NCI-H460 (cell line): ENCODE results near the gene CADM2. TPM values are rescaled to one million over a fixed set of nuclear protein-coding genes. Genes with fewer than 3 reads are reported as not detected.
"Not testable (repeated sequence)": the region's sequence is repeated elsewhere in the genome, so short reads cannot be mapped to it uniquely, and the experiment has no call there.

Experiments used
- DNase-seq: peaks from one replicate; pipeline ENCODE4 v3.0.0-alpha.2; 2016; ENCODE audit warnings: low read depth; ENCODE audit errors: extremely low read depth
- total RNA-seq: library from RNA; depleted of rRNA; stranded (reverse); fragments of >200 nt; shearing (Covaris generic); gene quantifications from 2 replicates; pipeline ENCODE4 v1.2.3, GENCODE V29; 2014

CADM2 gene
- total RNA-seq, 1 experiment from 2014 or later: 25.0 TPM

DNA sequence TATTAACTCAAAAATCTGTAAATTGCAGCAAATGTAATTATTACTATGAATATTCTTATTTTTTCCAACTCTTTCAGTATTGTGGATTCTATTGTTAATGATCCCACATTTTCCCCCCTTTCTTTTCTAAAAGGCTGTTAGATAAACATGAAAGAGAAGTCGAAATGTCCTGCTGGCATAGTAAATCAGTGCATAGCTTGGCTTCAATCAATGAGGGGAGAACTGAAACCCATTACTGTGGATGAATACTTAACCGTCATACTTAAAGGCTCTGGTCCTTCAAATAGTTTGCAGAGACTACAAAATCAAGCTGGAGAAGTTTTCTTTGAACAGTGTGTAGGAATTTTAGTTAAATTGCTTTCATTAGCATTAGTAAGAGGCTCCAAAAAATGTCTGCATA, 667.9 kb downstream of the CADM2 start:
- DNase-seq: no peak

DNA sequence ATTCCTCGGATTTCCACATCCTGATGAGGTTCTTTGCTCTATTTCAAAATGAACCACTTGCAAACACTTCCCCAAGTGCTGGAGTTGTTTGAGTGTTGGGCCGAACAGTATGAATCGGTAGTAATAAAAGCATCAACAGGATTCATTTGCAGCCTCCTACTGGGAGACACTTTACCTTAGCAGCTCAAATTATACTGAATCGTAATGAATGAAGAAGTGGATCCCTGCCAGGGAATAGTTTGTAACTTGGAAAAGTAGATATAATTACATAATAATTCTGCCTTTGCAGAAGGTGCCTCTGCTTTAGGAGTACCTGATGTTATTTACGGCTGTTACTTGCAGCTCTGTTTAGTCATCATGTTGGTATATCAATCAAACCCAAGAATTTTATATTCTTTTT, 669.1 kb downstream of the CADM2 start:
- DNase-seq: no peak

DNA sequence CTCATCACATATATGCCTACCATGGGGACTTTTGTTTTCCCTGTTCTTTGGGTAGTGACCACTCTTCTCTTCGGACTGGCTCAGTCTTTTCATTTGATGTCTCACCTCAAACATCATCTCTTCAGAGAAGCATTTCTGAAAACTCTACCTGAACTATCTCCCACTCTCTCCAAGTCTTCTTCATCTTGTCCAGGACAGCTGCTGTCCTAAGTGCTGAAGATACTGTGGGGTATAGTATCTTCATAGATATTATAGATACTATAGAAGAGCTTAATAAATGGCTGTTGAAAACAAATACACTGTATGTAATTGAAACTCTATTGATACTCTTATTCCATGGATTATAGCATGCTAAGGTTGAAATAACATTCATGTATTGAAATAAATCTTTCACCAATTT, 672.3 kb downstream of the CADM2 start:
- DNase-seq: no peak

DNA sequence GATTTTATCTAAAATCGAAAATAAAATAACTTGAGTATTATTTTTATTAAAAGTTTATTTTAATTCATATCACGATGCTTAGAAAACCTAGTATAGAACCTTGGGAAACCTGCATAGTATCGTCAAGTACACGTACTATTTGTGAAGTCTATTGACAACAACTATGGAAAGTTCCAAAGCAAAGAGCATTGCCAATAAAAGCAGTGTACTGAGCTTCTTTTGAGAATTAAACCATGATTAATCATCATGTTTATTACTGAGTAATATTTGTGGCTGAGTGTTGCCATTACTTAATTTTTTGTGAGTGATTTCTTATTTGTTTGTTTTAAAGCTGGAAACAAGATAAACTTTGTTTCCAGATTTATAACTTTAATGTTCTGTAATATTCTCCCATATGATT, 674.1 kb downstream of the CADM2 start:
- no peak for DNase-seq

DNA sequence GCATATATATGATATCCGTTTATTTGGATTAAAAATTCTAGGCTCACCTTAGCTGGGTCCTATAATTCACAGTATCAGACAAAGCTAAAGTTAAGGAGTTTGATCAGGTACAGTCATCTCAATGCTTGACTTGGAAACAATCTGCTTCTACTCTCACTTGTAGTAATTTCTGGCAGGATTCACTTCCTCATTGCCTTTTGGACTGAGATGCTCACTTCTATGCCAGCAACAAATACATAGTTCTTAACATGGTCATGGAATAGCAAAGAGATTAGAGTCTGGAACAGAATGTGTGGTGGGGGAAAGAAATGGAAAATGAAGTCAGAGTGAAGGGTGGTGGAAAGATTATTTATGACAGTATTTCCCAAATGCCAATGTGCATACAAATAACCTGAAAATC, 693.6 kb downstream of the CADM2 start:
- no peak for DNase-seq

DNA sequence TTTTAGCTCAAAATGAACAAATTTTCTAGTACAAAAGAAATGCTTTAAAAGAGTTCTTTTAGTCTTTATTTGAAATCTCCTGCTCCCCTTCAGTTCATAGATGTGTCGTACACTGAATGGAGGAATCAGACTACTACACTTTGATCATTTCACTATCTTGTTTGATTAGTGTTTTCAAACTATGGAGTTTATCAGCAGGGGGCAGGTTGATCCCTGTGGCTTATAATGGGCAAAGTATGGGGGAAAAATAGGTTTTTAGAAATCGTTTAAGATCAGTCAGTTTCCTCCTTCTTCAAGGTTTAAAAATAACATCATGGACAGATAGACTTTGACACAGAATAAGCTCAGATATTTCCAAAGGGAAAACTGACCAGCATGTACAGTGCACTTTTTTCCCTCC, 701.7 kb downstream of the CADM2 start:
- DNase-seq: no peak

DNA sequence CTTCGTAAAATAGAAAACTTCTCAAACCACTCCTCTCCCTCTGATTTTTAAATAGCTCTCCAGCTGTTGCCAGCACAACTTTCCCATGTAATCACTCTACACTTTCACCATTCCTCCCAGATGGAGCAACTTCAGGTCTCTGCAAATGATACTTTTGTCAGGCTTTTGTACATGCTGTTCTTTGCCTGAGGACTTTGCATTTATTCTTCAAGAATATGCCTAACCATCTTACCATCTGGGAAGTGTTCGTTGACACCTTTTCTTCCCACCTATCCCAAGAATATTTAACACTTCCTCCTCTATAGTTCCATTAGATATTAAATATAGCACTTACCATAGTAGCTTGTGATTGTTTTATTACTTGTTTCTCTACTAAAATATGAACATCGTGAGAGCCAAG, 703.7 kb downstream of the CADM2 start:
- DNase-seq: no peak

DNA sequence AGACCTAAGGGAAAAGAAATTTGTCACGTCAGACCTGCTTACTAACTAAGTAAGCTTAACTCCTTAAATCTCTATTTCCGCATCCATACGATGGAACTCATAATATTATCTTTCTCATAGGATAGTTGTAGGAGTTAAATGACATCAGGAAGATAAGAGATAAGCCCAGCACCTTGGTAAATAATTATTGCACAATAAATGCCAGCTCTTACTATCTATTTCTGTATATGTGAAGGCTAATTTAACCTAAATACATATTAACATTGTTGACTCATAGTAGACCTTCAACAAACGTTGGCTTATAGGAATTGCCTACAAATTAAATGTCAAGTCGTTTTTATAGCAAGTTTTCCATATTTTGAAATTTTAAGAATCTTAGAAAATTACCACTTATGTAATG, 709.0 kb downstream of the CADM2 start:
- DNase-seq: no peak

DNA sequence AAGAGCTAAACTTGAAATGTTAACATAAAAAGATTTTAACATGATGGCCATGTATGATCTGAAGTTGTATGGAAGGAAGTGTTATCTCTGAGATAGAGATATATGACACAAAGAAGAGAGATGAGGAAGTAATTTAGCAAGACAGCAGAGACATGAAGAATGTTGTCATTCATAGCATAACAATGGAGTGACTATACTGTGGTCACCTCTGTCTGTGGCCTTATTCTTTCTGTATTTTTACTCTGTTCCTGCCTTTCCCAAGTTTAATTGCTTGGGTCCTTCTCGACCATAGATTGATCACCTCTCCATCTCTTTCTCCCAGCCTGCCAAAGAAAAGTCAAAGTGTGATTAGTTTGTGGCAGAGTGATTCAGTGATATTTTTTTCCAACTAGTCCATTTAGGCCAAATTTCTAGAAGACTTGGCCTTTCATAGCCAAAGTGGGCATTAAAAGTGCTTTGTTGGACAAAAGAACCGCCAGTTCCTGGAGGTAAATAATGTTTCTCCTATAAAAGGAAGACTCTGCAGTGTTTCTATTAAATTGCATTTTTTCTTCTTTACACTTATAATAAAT, 711.9 kb downstream of the CADM2 start:
- no peak for DNase-seq

DNA sequence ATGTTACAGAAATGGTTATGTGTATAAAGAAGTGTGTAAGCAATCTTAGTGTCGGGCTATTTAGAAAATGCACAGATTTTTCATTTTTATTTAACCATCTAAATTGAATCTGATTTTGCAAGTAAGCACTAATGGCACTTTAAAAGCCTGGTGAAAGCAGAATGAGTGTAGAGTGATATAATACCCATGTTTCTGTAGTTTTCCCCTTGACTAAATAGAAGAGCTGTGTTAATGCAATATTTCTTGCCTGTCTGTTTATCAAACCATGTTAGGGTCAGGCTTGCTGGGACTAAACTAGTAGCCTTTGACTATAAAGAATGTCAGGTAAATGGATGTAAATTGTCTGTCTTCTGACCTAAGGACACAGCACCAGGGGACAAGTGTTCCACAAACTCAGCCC, 714.0 kb downstream of the CADM2 start:
- no peak for DNase-seq

DNA sequence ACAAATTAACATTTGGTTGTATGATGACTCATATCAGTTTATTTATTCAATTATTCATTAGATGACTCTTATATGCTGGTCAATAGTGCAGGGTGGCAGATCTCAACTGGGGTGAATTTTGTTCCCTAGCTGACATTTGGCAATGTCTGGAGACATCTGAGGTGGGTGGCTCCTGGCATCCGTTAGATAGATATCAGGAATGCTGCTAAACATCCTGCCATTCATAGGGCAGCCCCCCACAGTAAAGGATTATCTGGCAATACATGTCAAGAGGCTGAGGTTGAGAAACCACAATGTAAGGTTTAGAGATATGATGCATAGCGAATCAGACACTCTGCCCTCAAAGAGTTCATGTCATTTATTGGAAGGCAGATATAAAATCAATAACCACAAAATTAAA, 719.9 kb downstream of the CADM2 start:
- DNase-seq: no peak

DNA sequence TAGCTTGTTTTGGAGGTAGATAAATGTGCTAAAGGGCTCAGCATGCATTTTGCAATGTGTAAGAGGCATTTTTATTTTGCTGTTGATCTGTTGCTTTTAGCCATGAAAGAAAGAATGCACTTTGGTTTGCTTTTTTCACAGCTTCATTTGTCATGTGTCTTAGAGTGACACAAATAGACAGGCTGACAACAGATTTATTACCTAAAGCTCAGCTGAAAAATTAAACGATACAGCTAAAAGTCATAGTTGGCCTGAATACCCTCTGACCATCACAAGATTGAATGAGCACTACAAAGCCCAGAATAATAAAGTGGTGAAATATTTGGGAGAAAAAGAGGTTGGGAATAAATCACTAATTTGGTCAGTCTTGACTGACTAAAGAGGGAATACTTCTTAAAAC, 723.1 kb downstream of the CADM2 start:
- no peak for DNase-seq

DNA sequence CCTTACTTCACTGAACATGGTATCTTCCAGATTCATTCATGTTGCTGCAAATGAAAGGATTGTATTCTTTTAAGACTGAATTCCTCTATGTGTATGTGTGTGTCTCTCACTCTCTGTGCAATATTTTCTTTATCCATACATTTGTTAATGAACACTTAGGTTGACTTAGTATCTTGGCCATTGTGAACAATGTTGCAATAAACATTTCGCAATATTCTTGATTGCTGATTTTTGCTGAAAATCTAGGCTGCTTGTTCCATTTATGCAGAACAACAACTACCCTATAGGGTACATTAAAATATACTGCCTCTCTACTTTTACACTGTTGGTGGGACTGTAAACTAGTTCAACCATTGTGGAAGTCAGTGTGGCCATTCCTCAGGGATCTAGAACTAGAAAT, 732.4 kb downstream of the CADM2 start:
- no peak for DNase-seq

DNA sequence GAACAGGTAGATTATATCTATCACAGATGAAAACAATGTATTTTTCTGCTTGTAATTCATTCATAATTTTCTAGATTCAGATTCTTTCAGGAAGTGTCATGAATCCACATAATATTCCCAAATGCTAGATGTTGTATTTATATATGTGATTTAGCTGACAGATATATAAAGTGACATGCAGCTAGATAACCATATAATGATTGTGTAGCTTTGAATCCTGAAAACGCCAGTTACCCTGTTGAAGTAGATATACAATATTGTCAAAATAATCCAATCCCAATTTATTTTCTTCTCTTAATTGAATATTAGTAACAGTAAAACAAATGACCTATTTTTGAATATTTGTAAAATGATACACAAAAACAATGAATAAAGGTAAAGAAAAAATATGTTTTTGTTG, 738.4 kb downstream of the CADM2 start:
- DNase-seq: no peak

DNA sequence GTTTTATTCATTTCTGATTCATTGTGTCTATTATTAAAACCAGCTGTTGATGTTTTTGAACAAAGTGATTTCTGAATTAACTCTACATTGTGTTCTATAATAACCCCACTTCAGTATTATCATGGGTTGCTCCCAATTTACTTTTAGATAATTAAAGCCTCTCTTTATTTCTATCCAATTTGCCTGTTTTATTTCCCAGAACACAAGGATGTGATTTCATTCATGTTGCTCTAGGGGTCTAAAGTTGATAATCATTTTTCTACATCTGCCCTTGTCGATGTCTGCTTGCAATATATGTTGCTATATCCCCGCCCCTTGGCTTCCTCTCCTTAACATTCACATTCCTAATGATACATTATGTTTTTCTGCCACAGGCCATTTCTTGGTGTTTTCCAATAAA, 747.3 kb downstream of the CADM2 start:
- no peak for DNase-seq

DNA sequence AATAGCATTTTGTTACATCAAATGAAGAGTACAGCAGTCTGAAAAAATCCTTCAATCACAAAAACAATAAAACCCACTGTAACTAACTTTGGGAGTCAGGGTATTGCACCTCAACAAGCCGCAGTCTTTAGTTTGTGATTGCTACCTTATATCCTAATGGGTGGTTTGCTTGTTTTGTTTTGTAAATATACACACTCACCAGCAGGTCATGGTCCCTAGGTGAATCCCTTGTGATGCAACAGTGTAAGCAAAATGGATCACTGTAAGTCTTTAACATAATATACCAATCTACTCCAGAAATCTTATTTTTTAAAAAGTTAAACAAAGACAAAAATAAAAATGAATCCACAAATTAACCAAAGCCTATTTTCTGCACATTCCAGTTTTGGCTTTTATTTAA, 749.5 kb downstream of the CADM2 start:
- DNase-seq: not testable (repeated sequence)

DNA sequence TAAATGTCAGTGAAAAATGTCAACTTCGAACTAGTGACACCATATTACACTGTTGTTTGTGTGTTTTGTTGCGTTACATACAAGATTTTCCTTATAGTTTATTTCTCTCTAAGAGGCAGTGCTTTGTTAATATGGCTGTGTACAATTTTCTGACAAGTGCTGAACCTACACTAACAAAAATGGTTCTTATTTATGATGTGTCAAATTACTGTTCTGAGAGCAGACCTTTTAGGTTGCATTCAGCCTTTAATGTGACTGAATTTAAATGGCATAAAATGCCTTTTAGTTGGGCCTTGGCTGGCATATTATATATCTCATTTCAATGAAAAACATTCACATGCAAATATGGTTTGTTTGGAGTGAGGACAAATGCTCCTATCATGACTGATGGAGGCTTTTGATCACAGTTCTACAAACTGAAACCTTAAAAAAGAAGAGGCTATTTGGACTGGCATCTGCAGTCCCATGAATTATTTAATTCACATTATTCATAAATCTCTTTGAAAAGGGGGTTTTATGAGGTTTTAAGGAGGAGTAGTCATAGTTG, 750.6 kb downstream of the CADM2 start:
- DNase-seq: no peak

DNA sequence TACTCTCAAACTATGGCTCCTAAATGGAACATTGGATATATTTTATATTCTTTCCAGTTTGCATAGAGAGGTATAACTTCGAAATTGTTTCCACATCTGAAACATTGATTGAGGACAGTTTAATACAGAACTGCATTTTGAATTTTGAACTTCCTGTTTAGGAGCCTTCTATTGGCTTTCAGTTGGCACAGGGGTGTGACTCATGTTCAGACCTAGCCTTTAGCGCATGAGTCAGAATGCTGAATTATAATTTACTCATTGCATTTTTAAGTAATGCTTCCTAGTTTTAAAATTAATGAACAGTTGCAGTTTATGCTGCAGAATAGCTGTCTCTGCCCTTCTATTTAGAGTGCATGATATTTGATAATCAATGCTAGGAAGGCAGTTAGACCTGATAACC, 751.7 kb downstream of the CADM2 start:
- DNase-seq: no peak

DNA sequence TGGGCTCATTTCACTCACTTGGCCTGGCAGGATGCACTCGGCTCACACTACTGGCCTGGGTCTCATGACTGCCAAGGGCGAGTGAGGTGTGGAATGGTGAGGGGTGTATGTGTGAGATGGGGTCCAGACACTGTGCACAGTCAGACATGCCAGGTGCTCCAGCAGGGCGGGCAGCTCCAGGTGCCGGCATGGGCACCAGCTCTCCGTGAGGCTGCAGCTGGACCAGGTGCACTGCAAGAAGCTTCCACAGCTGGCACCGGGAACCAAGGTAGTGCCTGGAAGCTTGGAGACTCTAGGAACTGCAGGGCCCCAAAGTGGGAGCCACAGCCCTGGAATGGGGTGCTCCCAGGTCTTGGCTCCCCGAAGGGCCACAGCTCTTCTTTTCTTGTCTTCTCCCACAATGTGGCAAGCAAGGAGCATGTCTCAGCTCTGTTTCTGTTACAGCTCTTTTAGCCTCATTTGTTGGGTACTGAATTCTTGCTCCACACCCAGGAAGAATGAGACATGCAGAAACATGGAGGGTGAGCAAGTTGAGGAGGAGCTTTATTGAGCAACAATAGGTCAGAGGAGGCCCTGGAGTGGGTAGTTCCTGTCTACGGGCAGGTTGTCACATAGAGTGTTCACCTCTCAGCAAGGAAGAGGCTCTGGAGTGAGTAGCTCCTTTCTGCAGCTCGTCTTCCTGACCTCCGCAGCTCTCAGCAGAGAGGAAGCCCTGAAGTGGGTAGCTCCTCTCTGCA, 762.8 kb downstream of the CADM2 start:
- DNase-seq: no peak

DNA sequence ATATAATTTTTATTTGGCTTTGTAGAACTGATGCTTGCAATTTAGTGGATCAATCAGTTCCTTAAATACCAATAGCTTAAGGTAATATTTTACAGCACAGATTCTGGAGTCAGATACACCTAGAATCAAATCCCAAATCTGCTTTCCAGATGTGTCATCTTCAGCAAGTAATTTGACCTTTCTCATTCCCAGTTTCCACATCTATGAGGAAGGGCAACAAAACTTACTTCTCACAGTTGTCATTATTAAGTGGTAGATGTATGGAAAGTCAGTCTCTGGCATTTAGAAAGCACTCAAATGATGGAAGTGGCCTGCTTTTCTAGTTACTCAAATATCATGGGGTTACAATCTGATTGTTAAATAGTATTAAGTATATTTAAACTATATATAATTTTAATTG, 767.0 kb downstream of the CADM2 start:
- DNase-seq: no peak

DNA sequence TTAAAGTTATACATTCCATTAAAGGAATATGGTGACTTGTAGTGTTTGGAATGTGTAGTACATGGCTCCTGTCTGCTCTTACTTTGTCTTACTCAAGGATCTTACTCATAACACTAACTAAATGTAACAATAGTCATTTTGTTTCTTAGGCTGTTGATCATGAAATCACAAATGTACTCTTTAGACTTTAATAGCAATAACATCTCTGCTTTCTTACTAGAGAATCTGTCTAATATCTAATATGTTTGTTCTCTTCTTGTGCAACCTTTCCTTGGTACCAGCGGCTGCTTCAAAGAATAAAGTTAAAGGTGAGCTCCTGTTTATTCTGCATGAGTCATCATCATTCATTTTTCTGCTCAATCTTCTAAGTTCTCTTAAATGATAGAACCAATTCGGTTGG, 767.5 kb downstream of the CADM2 start:
- no peak for DNase-seq

DNA sequence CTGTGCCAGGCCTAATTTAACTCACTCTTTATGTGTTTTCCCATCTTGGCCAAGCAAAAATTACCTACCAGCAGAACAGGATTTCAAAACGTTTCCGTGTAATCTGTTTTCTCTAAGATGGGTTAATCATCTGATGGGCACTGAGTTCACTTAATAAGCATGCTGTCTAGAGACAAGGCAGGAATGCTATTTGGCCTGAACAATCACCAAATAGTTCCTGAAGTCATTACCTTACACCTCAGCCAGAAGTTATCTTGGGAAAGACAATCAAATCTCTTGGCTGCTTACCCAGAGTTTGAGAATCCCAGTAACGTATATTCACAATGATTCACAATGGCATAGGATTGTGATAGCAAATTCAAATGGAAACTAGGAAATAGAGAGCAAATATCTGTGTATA, 779.1 kb downstream of the CADM2 start:
- DNase-seq: no peak

DNA sequence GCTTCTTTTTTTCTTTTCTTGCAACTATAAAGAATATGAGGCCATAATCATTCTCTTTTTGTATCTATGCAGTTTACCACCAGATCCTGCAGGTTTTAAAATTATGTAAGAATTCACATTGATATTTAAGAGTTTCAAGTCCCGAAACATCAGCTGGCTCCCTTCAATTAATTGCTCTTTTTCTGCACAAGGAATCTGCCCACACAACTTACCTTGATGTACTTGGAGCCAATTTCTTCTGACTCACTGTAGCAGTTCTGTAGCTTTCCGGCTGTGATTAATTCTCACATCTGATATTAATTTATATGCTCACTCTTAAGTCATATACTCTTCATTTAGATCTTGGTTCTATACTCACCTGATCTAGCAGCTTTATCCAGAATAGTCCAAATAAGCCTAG, 781.8 kb downstream of the CADM2 start:
- DNase-seq: no peak
